Keratinocyte (primary cell): ENCODE results near the gene AHCY.

ENCODE experiments used
- CTCF ChIP-seq, 3 experiments: IDR thresholded peaks in 1 of 3; conservative IDR thresholded peaks in 1 of 3; optimal IDR thresholded peaks in 1 of 3; 2 replicates in 2 of 3; 3 replicates in 1 of 3; pipeline versions ENCODE3 to v1.5.1; 2011; ENCODE audit warnings: low read length in 3 of 3, mild to moderate bottlenecking in 3 of 3, moderate library complexity in 2 of 3, control low read depth in 1 of 3, inconsistent platforms in 1 of 3; ENCODE audit not compliant: insufficient read depth in 2 of 3; ENCODE audit errors: extremely low read depth in 1 of 3
- EZH2 ChIP-seq: IDR thresholded peaks from one replicate; pipeline ENCODE4 v1.6.1; 2012; ENCODE audit warnings: inconsistent platforms, mild to moderate bottlenecking, low read length, moderate library complexity

- TF ChIP-seq EZH2, result no peak
- no peak for TF ChIP-seq CTCF (optimal IDR thresholded peaks at IDR 0.05 in 1 of 3, IDR thresholded peaks at IDR 0.05 in 1 of 3, conservative IDR thresholded peaks at IDR 0.05 in 1 of 3; ENCODE audit: extremely low read depth in 1 of 3, insufficient read depth in 2 of 3, low read length in 3 of 3)
These were observed 19.3 kb upstream of the AHCY start for GRCh38 chr20:34322267-34323105.
